Ishikawa (cell line): ENCODE measurements around the gene OXSR1.

ENCODE experiments used
- CEBPB ChIP-seq: IDR thresholded peaks from 2 replicates; pipeline ENCODE4 v1.6.1; 2012
- EP300 ChIP-seq: IDR thresholded peaks from 2 replicates; pipeline ENCODE4 v1.6.1; 2012; ENCODE audit warnings: borderline replicate concordance
- FOXM1 ChIP-seq: IDR thresholded peaks from 2 replicates; pipeline ENCODE4 v1.6.1; 2012; ENCODE audit warnings: low read depth, borderline replicate concordance
- NFIC ChIP-seq: IDR thresholded peaks from 2 replicates; pipeline ENCODE4 v1.6.1; 2012
- TEAD4 ChIP-seq: IDR thresholded peaks from 2 replicates; pipeline ENCODE4 v1.6.1; 2012
- YY1 ChIP-seq: IDR thresholded peaks from 2 replicates; pipeline ENCODE4 v1.6.1; 2012; ENCODE audit warnings: low read depth
- TF ChIP-seq, protein P1 (sequence below): IDR thresholded peaks from 2 replicates; pipeline ENCODE4 v1.6.1; 2012

DNA sequence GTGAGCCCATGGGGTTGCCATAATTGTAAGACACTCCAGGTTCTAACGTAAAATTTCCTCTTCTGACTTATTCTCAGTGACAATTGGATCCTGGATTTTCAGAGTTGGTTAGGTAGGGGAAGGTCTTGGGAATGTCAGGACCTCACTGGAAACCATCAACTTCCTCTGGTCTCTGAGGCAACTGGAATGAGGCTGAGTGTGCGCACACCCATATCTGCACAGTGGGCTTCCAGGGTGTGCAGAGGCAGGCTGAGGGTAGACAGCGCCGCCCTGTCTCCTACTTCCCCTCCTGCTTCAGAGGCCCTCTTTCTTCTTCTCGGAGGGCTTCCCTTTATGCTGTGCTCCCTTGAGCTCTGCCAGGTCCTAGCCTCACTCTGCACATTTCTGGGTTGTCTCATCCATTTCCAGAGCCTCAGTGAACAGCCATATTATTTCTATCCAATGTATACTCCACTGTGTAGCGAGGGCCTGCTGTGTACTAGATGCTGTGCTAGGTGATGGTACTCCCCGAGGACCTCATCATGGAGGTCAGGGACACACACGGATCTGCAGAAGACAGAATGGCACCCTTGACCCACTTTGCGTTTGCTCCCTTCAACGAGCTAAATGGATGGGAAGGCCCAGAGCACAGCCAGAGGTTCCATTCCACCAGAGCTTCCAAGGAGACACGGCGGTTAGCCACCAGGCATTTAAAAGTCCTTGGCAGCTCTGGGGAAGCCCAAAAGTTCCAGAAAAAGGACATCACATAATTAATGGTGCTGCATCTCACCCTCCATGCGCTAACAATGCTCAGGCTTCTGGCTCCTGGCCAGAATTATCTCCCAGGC, 46.7 kb upstream of the OXSR1 start:
- no peak for TF ChIP-seq NFIC
- no peak for TF ChIP-seq EP300
- TF ChIP-seq YY1, result no peak
- TF ChIP-seq, protein P1, sequence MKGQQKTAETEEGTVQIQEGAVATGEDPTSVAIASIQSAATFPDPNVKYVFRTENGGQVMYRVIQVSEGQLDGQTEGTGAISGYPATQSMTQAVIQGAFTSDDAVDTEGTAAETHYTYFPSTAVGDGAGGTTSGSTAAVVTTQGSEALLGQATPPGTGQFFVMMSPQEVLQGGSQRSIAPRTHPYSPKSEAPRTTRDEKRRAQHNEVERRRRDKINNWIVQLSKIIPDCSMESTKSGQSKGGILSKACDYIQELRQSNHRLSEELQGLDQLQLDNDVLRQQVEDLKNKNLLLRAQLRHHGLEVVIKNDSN, result no peak
- TF ChIP-seq FOXM1, result no peak
- TF ChIP-seq CEBPB, result no peak
- TF ChIP-seq TEAD4, result no peak
